Omental fat pad (tissue), 4 donors: Measurements from ENCODE around the gene MYO15B. TPM values are rescaled to one million over a fixed set of nuclear protein-coding genes. Genes with fewer than 3 reads are reported as not detected.
"Not testable (repeated sequence)": the region's sequence is repeated elsewhere in the genome, so short reads cannot be mapped to it uniquely, and the experiment has no call there.

Source experiments
- ATAC-seq: fragments of 150-250 bp; one replicate; pipeline ENCODE4 v1.9.1; 2016; ENCODE audit warnings: mild to moderate bottlenecking, moderate library complexity; ENCODE audit not compliant: low FRiP score
- DNase-seq: peaks from one replicate; pipeline ENCODE4 v3.0.0-alpha.2; 2019; ENCODE audit warnings: low spot score
- total RNA-seq, 4 donors: library from RNA; depleted of rRNA; stranded (reverse); fragments of >200 nt; gene quantifications; one replicate each; pipeline ENCODE4 v1.1.0, GENCODE V29; 2016
- TF ChIP-seq, protein P1 (sequence below), 3 donors: fragments of 450-650 bp; IDR thresholded peaks; one replicate each; pipeline ENCODE4 v1.5.1; 2016 to 2017; ENCODE audit warnings: antibody characterized with exemption in 3 of 3, mild to moderate bottlenecking in 3 of 3, moderate library complexity in 2 of 3

MYO15B gene
- total RNA-seq, 4 donors from 2014 or later = 58.4 to 187 (median 74.3) TPM

DNA sequence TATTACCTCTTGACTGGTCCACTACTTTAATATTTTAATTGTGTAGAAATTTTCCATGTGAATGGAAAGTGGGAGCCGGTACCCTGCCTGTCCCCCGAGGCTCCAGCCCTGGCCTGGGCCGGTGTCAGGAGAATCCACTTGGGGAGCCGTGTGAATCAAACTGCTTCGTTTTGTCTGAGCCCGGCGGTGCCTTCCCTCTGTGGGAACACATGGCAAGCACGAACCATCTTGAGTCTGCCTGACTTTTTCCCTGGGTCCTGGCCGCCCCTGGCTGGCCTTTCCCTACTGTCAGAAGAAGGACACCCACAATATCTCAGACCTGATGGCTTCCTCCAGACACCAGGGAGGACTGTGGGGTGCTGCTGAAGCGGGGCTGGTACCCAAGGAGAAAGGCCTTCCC, 12.4 kb upstream of the MYO15B start:
- DNase-seq (no peak), ATAC-seq (no peak)
- TF ChIP-seq, protein P1, sequence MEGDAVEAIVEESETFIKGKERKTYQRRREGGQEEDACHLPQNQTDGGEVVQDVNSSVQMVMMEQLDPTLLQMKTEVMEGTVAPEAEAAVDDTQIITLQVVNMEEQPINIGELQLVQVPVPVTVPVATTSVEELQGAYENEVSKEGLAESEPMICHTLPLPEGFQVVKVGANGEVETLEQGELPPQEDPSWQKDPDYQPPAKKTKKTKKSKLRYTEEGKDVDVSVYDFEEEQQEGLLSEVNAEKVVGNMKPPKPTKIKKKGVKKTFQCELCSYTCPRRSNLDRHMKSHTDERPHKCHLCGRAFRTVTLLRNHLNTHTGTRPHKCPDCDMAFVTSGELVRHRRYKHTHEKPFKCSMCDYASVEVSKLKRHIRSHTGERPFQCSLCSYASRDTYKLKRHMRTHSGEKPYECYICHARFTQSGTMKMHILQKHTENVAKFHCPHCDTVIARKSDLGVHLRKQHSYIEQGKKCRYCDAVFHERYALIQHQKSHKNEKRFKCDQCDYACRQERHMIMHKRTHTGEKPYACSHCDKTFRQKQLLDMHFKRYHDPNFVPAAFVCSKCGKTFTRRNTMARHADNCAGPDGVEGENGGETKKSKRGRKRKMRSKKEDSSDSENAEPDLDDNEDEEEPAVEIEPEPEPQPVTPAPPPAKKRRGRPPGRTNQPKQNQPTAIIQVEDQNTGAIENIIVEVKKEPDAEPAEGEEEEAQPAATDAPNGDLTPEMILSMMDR (IDR thresholded peaks at IDR 0.05) = no peak

DNA sequence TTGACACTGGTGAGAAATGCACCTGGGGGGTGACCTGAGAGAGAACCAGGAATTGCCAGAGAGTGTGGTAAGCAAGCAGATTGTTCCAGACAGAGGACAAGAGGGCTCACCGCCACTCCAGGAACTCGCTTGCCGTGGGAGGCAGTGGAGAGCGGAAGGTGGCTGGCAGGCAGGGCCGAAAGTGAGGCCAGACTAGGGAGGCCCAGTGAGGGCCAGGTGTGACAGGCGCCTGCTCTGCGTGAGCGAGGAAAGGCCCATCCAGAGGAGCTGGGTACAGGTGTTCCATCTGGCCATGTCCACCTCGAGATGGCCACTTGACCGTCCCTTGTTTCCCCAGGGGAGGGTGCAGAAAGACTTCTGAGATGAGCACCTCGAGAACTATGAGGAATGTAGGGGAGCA, 11.9 kb upstream of the MYO15B start:
- DNase-seq (no peak), ATAC-seq (no peak)
- TF ChIP-seq, protein P1 (IDR thresholded peaks at IDR 0.05) = no peak

DNA sequence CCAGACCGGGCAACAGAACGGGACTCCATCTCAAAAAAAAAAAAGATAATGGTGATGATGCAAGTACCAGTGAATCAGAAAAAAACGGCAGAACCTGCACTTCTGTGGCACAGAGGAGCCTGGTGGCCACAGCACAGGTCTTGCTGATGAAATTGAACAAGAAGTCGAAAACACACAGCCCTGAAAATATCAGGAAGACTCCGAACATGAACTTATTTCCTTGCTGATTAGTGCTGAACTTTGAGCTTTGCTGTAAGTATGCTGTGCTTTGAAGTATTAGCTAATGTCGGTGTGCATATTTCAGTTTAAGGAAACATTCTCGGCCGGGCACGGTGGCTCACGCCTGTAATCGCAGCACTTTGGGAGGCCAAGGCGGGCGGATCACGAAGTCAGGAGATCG, 10.9 kb upstream of the MYO15B start:
- TF ChIP-seq, protein P1 (IDR thresholded peaks at IDR 0.05) = no peak
- ATAC-seq = no peak
- DNase-seq = no peak

DNA sequence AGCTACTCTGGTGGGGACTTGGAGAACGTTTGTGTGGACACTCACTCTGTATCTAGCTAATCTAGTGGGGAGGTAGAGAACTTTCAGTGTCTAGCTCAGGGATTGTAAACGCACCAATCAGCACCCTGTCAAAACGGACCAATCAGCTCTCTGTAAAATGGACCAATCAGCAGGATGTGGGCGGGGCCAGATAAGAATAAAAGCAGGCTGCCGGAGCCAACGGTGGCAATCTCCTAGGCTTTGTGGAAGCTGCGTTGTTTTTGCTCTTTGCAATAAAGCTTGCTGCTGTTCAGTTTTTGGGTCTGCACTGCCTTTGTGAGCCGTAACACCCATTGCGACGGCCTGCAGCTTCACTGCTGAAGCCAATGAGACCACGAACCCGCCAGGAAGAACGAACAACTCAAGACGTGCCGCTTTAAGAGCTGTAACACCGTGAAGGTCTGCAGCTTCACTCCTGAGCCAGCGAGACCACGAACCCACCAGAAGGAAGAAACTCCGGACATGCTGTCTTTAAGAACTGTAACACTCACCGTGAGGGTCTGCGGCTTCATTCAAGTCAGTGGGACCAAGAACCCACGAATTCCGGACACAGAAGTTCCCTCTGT, 6.4 kb upstream of the MYO15B start:
- DNase-seq, ATAC-seq: not testable (repeated sequence)

DNA sequence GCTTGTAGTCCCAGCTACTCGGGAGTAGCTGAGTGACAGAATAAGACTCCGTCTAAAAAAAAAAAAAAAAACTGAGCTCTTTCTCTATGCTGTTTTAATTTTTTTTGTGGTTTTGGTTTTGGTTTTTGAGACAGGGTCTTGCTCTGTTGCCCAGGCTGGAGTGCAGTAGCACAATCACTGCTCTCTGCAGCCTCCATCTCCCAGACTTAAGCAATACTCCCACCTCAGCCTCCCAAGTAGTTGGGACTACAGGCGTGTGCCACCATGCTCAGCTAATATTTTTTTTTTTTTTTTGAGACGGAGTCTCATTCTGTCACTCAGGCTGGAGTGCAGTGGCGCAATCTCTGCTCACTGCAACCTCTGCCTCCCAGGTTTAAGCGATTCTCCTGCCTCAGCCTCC, 4.4 kb upstream of the MYO15B start:
- not testable (repeated sequence) for DNase-seq, ATAC-seq

DNA sequence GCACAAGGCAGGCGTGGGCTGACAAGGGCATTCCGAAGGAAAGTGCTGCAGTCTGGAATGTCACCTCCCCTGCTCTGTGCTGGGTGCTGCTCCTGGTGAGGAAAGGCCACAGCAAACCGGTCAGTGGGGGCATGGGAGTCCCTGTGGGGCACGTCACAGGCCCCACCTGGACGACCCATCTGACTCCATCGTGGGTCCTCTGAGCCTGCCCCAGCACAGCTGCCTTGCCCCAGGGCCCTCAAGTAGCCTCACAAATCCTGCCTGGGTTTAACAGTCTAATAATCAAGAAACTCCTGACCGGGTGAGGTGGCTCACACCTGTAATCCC, 2.8 kb upstream of the MYO15B start:
- DNase-seq (no peak), ATAC-seq (no peak)

DNA sequence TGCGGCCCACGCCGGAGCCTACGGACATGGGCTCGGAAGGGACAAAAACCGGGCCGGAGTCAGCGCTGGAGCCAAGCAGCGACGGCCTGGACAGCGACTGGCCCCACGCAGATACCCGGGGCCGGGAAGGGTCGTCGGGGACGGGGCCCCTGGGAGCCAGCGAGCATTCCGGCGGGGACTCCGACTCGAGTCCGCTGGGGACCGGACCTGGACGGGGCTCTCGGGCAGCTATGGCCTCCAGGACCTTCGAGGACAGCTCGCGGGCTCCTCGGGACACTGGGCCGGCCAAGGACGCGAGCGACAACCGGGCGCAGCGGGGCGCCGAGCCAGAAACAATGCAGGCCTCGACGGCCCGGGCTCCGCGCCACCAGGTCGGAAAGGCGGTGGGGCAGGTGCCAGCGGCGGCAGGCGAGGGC, 1.0 kb downstream of the MYO15B start:
- TF ChIP-seq, protein P1 (IDR thresholded peaks at IDR 0.05) = no peak
- ATAC-seq (peak; percentile 16), DNase-seq (no peak)

More for the DNA sequence above, 2.8 kb upstream of the MYO15B start:
- TF ChIP-seq, protein P1 (IDR thresholded peaks at IDR 0.05) = no peak

DNA sequence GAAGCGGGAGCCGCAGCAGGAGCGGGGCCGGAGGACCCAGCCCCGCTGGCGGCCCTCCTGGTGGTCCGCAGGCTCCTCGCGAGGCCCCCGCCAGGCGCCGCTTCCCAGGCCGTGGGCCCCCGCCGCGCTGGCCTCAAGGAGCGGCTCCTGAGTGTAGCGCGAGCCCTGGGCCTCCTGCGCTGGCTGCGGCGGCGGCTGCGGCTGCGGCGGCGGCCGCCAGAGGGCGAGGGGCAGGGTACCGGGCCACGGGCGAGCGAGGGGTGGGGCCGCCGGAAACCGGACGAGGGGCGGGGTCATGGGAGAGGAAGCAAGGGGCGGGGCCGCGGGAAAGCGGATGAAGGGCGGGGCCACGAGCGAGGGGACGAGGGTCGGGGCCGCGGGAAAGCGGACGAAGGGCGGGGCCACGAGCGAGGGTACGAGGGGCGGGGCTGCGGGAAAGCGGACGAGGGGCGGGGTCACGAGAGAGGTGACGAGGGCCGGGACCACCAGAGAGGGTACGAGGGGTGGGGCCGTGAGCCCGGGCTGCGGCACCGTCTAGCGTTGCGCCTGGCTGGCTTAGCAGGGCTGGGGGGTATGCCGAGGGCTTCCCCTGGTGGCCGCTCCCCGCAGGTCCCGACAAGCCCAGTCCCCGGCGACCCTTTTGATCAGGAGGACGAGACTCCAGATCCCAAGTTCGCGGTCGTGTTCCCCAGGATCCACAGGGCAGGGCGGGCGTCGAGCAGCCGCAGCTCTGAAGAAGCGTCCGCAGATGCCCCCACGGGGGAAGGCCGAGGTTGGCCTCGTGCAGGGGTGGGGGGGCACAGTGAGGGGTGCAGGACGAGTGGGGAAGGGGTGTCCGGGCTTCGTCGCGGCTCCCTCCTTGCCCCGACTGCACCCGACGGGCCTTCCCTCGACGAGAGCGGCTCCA, 1.7 kb downstream of the MYO15B start:
- peak; percentile 93 for DNase-seq
- ATAC-seq = peak; percentile 88
- TF ChIP-seq, protein P1 (IDR thresholded peaks at IDR 0.05) = peak in 1 of 3 donors; percentile 48
